Activated naive CD8-positive, alpha-beta T cell treated with anti-CD3 and anti-CD28 coated beads, Interleukin-2, amount 50 U/mL, for 16 hours (primary cell): ENCODE measurements around the gene OSM.
"Not testable (repeated sequence)": the region's sequence is repeated elsewhere in the genome, so short reads cannot be mapped to it uniquely, and the experiment has no call there.

ENCODE experiments used
- DNase-seq: peaks from one replicate; pipeline ENCODE4 v3.0.0-alpha.2; 2020; ENCODE audit warnings: low read depth, low spot score

Gene OSM

GRCh38 chr22:30245181-30245984, 21.3 kb downstream of the OSM start:
- DNase-seq = no peak

- DNase-seq = no peak
Observed at GRCh38 chr22:30244641-30245040, 22.0 kb downstream of the OSM start.

GRCh38 chr22:30244066-30244465, 22.6 kb downstream of the OSM start:
- no peak for DNase-seq

- no peak for DNase-seq
Observed at GRCh38 chr22:30243661-30244060, 23.0 kb downstream of the OSM start.

- no peak for DNase-seq
Observed at GRCh38 chr22:30241576-30242371, 24.9 kb downstream of the OSM start.

GRCh38 chr22:30240541-30241417, 25.9 kb downstream of the OSM start:
- no peak for DNase-seq

- no peak for DNase-seq
Observed at GRCh38 chr22:30239488-30240405, 26.9 kb downstream of the OSM start.

- no peak for DNase-seq
Observed at GRCh38 chr22:30238661-30239487, 27.8 kb downstream of the OSM start.

- DNase-seq = no peak
Observed at GRCh38 chr22:30238136-30238535, 28.5 kb downstream of the OSM start.

- DNase-seq = no peak
Observed at GRCh38 chr22:30236875-30237274, 29.8 kb downstream of the OSM start.

GRCh38 chr22:30235687-30236170, 30.9 kb downstream of the OSM start:
- no peak for DNase-seq

- DNase-seq = no peak
Observed at GRCh38 chr22:30234786-30235470, 31.7 kb downstream of the OSM start.

GRCh38 chr22:30234325-30234724, 32.3 kb downstream of the OSM start:
- DNase-seq = not testable (repeated sequence)

- no peak for DNase-seq
Observed at GRCh38 chr22:30233582-30233981, 33.1 kb downstream of the OSM start.

- DNase-seq = no peak
Observed at GRCh38 chr22:30232716-30233218, 33.9 kb downstream of the OSM start.

- DNase-seq = no peak
Observed at GRCh38 chr22:30230787-30231461, 35.7 kb downstream of the OSM start.

GRCh38 chr22:30230330-30230729, 36.3 kb downstream of the OSM start:
- DNase-seq = no peak
